HG02840 (cell line): ENCODE data around the gene RPH3AL.
"Not testable (repeated sequence)": the region's sequence is repeated elsewhere in the genome, so short reads cannot be mapped to it uniquely, and the experiment has no call there.

Source experiments
- ATAC-seq: cut with Tn5 transposase; IDR thresholded peaks from one replicate; pipeline ENCODE4 v1.9.1; 2021; ENCODE audit warnings: mild to moderate bottlenecking, moderate library complexity, moderate number of reproducible peaks; ENCODE audit not compliant: unreplicated experiment, low FRiP score

RPH3AL gene

GRCh38 chr17:185445-186138, 167.0 kb downstream of the RPH3AL start:
- ATAC-seq = no peak

GRCh38 chr17:183021-183420, 169.6 kb downstream of the RPH3AL start:
- ATAC-seq = no peak

- ATAC-seq = no peak
These were observed 170.4 kb downstream of the RPH3AL start for GRCh38 chr17:182050-182751.

- no peak for ATAC-seq
These were observed 171.2 kb downstream of the RPH3AL start, which contains the start of gene DOC2B for GRCh38 chr17:181245-182049. DOC2B (minus strand) TSS chr17:181650; CDS start chr17:181479, 171 bp downstream.

GRCh38 chr17:180381-181244, 172.0 kb downstream of the RPH3AL start:
- no peak for ATAC-seq

- ATAC-seq = no peak
These were observed 172.7 kb downstream of the RPH3AL start for GRCh38 chr17:179781-180380.

- ATAC-seq = no peak
These were observed 173.6 kb downstream of the RPH3AL start for GRCh38 chr17:179066-179432.

GRCh38 chr17:178292-179065, 174.1 kb downstream of the RPH3AL start:
- no peak for ATAC-seq

- no peak for ATAC-seq
These were observed 174.8 kb downstream of the RPH3AL start for GRCh38 chr17:177762-178161.

- no peak for ATAC-seq
These were observed 175.5 kb downstream of the RPH3AL start for GRCh38 chr17:177155-177554.

GRCh38 chr17:173166-173911, 179.3 kb downstream of the RPH3AL start:
- ATAC-seq = no peak

GRCh38 chr17:172401-172800, 180.2 kb downstream of the RPH3AL start:
- ATAC-seq = no peak

GRCh38 chr17:171871-172270, 180.7 kb downstream of the RPH3AL start:
- no peak for ATAC-seq

GRCh38 chr17:170130-170670, 182.4 kb downstream of the RPH3AL start:
- ATAC-seq = no peak

GRCh38 chr17:168614-169013, 184.0 kb downstream of the RPH3AL start:
- not testable (repeated sequence) for ATAC-seq

- ATAC-seq = no peak
These were observed 186.7 kb downstream of the RPH3AL start for GRCh38 chr17:165939-166338.

GRCh38 chr17:164303-165235, 188.0 kb downstream of the RPH3AL start:
- ATAC-seq = no peak
